ENCODE data around the gene CLEC1A. TPM values are rescaled to one million over a fixed set of nuclear protein-coding genes. Genes with fewer than 3 reads are reported as not detected.

Gene CLEC1A
- total RNA-seq, 4 donors from 2014 or later = 0.76 to 4.2 (median 1.9) TPM; not detected in 1

DNA sequence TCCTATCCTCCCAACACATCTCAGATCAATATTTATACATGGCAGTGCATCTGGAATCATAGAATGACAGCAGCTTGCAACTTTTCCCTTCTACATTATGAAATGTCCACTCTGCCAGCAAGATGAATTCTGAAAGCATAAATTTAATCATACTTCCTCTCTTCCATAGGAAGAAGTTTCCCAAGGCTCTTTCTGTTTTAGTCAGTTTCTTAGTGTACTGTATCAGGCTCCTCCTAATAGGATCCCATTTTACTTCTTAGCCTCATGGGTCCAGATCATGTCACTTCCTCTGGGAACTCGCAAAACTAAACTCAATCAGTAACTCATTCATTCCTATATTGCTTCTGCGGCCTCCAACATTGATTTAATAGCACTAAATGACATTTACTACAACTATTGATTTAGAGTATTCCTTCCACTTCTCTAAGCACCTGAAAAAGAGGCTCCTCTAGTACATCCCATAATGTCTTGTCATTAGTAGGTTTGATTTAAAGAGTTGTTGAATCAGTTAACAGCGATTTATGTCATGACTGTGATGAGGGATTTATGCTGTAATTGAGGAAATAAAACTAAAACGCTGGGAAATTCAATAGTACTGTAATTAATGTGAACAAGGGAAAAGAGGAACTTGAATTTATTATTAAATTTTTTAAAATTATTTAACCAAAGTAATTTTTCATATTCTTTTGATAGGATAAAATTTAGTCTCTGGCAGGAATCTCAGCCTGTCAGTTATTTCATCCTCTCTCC lies 4.0 kb downstream of the CLEC1A start:
- no peak overlapping the region for H3K4me3 ChIP-seq
- H3K9me3 ChIP-seq = no peaks in the 10 kb centered on the region
- peaks cover 0 to 12% (median 0%) of the 10 kb centered on the region in 3 donors for H3K4me1 ChIP-seq
- WGBS, 2 donors = 50 to 67% methylated on average over 4 of the region's 4 CpGs
- H3K27ac ChIP-seq = peak overlapping the region in 3 of 4 donors; percentile 42 to 71 (median 65)
- no peaks in the 10 kb centered on the region for H3K36me3 ChIP-seq
- DNase-seq = no peak
- H3K27me3 ChIP-seq = no peaks in the 10 kb centered on the region
- no peak for TF ChIP-seq POLR2A (IDR thresholded peaks at IDR 0.05)
- TF ChIP-seq, protein P1, sequence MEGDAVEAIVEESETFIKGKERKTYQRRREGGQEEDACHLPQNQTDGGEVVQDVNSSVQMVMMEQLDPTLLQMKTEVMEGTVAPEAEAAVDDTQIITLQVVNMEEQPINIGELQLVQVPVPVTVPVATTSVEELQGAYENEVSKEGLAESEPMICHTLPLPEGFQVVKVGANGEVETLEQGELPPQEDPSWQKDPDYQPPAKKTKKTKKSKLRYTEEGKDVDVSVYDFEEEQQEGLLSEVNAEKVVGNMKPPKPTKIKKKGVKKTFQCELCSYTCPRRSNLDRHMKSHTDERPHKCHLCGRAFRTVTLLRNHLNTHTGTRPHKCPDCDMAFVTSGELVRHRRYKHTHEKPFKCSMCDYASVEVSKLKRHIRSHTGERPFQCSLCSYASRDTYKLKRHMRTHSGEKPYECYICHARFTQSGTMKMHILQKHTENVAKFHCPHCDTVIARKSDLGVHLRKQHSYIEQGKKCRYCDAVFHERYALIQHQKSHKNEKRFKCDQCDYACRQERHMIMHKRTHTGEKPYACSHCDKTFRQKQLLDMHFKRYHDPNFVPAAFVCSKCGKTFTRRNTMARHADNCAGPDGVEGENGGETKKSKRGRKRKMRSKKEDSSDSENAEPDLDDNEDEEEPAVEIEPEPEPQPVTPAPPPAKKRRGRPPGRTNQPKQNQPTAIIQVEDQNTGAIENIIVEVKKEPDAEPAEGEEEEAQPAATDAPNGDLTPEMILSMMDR (IDR thresholded peaks at IDR 0.05) = no peak
- intact Hi-C loops (cut with DNase I) = no loop called here

DNA sequence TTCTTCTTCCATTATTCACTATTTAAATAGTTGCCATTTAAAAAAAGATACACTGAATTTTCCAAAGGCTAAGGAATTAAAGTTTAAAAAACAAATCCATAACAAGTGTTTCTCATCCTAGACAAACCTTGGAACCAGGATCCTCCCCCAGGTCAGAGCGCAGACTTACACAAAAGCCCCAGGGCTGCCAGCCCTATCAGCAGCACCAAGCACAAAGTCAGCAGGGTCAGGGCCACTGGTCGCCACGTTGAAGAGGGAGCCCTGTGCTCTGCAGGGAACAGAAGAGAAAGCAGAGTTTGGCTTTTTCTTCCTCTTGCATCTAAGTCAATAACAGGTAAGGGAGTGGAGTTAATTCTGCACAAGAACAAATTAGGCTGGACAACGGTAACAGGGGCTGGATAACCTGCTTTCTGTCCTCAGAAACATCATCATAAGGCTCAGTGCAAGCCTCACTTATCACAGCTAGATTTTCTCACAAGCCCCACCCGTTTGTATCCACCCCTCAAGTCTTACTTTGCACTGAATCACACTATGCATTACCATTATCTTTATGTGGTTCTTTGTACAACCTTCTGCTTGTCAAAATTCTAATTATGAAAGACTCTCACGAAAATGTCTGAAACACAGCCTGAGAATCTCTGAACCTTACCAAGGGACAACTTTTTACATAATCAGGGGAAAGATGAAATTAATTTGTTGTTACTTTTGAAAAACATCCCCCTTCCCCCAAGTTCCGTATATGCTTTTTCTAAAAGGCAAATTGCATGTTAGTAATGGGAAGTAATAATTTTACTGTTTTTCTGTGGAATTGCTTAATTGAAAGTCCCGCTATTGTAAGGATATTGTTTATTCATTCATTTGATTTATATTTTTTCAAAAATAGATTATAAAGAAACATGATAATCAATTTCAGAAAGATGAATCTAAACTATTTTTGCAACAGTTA lies 9.6 kb downstream of the CLEC1A start:
- Histone ChIP-seq H3K9me3 (no peaks in the 10 kb centered on the region), H3K36me3 (no peaks in the 10 kb centered on the region), H3K27me3 (no peaks in the 10 kb centered on the region), H3K4me1 (peaks cover 0 to 3% (median 0%) of the 10 kb centered on the region in 3 donors), H3K4me3 (no peak overlapping the region), H3K27ac (peak overlapping the region in 1 of 4 donors; percentile 6)
- TF ChIP-seq, protein P1 (IDR thresholded peaks at IDR 0.05) = no peak
- no peak for TF ChIP-seq POLR2A (IDR thresholded peaks at IDR 0.05)
- WGBS, 2 donors = 58 to 70% methylated on average over 8 of the region's 8 CpGs
- DNase-seq = no peak
- intact Hi-C loops (cut with DNase I) = no loop called here

DNA sequence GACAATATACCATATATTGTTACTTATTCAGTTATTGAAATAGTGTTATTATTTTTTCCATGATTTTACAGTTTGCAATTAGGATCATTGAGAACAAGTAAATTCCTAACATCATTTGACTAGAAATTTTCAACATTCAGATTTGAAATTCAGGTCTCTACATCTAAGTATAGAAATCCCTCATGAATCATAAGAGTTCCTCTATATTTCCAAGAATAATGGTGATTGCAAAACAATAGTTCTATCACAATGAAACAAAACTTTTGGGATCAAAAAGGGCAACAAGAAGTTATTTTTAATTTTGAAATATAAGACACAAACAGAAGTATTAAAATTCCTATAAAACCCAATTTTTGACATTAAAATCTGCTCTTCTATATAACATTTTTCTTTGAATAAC lies 10.8 kb downstream of the CLEC1A start:
- intact Hi-C loops (cut with DNase I) = no loop called here
- Histone ChIP-seq H3K9me3 (no peaks in the 10 kb centered on the region), H3K4me1 (peaks cover 0 to 3% (median 0%) of the 10 kb centered on the region in 3 donors), H3K4me3 (no peak overlapping the region), H3K27ac (no peak overlapping the region), H3K36me3 (no peaks in the 10 kb centered on the region), H3K27me3 (no peaks in the 10 kb centered on the region)
- no peak for DNase-seq
- no peak for TF ChIP-seq POLR2A (IDR thresholded peaks at IDR 0.05)
- TF ChIP-seq, protein P1 (IDR thresholded peaks at IDR 0.05) = no peak

DNA sequence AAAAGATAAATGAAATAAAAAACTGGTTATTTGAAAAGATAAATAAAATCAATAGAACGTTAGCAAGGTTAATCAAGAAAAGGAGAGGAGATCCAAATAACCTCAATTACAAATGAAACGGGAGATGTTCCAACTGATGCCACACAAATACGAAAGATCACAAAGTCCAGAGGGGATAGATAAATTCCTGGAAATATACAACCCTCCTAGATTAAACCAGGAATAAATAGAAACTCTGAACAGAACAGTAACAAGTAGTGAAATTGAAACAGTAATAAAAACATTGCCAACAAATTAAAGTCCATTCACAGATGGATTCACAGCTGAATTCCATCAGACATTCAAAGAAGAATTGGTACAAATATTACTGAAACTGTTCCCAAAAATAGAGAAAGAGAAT lies 12.4 kb downstream of the CLEC1A start:
- peaks cover 0 to 5% (median 3%) of the 10 kb centered on the region in 3 donors for H3K4me1 ChIP-seq
- H3K27me3 ChIP-seq = no peaks in the 10 kb centered on the region
- no peak for DNase-seq
- no peaks in the 10 kb centered on the region for H3K36me3 ChIP-seq
- TF ChIP-seq, protein P1 (IDR thresholded peaks at IDR 0.05) = no peak
- no peak for TF ChIP-seq POLR2A (IDR thresholded peaks at IDR 0.05)
- H3K4me3 ChIP-seq = no peak overlapping the region
- WGBS, 2 donors = 63 to 85% methylated on average over 3 of the region's 3 CpGs
- H3K9me3 ChIP-seq = no peaks in the 10 kb centered on the region
- H3K27ac ChIP-seq = no peak overlapping the region
- intact Hi-C loops (cut with DNase I) = no loop called here

DNA sequence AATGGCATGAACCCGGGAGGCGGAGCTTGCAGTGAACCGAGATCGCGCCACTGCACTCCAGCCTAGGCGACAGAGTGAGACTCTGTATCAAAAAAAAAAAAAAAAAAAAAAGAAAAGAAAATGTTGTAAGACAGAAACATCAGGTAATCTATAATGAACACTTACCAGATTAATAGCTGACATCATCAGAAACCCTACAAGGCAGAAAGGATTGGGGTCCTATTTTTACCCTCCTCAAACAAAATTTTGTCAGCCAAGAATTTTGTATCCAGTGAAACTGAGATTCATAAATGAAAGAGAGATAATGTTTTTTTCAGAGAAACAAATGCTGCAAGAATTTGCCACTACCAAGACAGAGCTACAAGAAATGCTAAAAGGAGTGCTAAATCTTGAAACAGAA lies 14.1 kb downstream of the CLEC1A start:
- intact Hi-C loops (cut with DNase I) = no loop called here

More for the DNA sequence above, 14.1 kb downstream of the CLEC1A start:
- 83 to 87% methylated on average over 6 of the region's 6 CpGs for WGBS, 2 donors
- Histone ChIP-seq H3K27ac (no peak overlapping the region), H3K27me3 (no peaks in the 10 kb centered on the region), H3K9me3 (no peaks in the 10 kb centered on the region), H3K4me3 (no peak overlapping the region), H3K4me1 (peaks cover 0 to 5% (median 3%) of the 10 kb centered on the region in 3 donors), H3K36me3 (no peaks in the 10 kb centered on the region)
- TF ChIP-seq, protein P1 (IDR thresholded peaks at IDR 0.05) = no peak
- no peak for TF ChIP-seq POLR2A (IDR thresholded peaks at IDR 0.05)
- no peak for DNase-seq
